Natural killer cell treated with Interleukin-12 subunit alpha and Interleukin-12 subunit beta and Interleukin-15 and Interleukin-18, amount 100 ng/mL, for 72 hours (primary cell): ENCODE results near the gene NXN. TPM values are rescaled to one million over a fixed set of nuclear protein-coding genes. Genes with fewer than 3 reads are reported as not detected.
"Not testable (repeated sequence)": the region's sequence is repeated elsewhere in the genome, so short reads cannot be mapped to it uniquely, and the experiment has no call there.

ENCODE experiments used
- ATAC-seq, 2 donors: fragments of 150-1000 bp; cut with Tn5 transposase in 1 of 2; sonication (Bioruptor Pico), chemical (Tn5 transposase) in 1 of 2; 2 replicates each; pipeline ENCODE4 v1.10.0; 2021
- DNase-seq: peaks from one replicate; pipeline ENCODE4 v3.0.0; 2022; ENCODE audit warnings: low spot score
- H3K27ac Mint-ChIP-seq, 2 donors: 1 replicate in 1 of 2; 2 replicates in 1 of 2; pipeline ENCODE4 v1.8.0; 2022; ENCODE audit warnings: mixed read lengths in 2 of 2, mild to moderate bottlenecking in 1 of 2, moderate library complexity in 1 of 2
- H3K27me3 Mint-ChIP-seq, 2 donors: 1 replicate in 1 of 2; 2 replicates in 1 of 2; pipeline ENCODE4 v1.8.0; 2022; ENCODE audit warnings: mixed read lengths in 2 of 2
- H3K36me3 Mint-ChIP-seq: one replicate; pipeline ENCODE4 v1.8.0; 2022; ENCODE audit warnings: mixed read lengths
- H3K4me1 Mint-ChIP-seq, 2 donors: 1 replicate in 1 of 2; 2 replicates in 1 of 2; pipeline ENCODE4 v1.8.0; 2022; ENCODE audit warnings: low read depth in 2 of 2, mixed read lengths in 2 of 2, mild to moderate bottlenecking in 1 of 2
- H3K4me3 Mint-ChIP-seq: one replicate; pipeline ENCODE4 v1.8.0; 2022; ENCODE audit warnings: mixed read lengths
- H3K9me3 Mint-ChIP-seq: 2 replicates; pipeline ENCODE4 v1.8.0; 2022; ENCODE audit warnings: mixed read lengths
- total RNA-seq, 2 donors: library from RNA; stranded (reverse); gene quantifications; one replicate each; pipeline ENCODE4 v1.2.3, GENCODE V29; 2022

The NXN gene
- total RNA-seq, 2 donors from 2014 or later: 0.61 to 0.69 TPM

- DNase-seq (no peak), ATAC-seq (no peak)
- H3K4me3 Mint-ChIP-seq: no peak overlapping the region
- H3K36me3 Mint-ChIP-seq: no peaks in the 10 kb centered on the region
- H3K27me3 Mint-ChIP-seq: peaks cover 0 to 6% of the 10 kb centered on the region in 2 donors
- H3K27ac Mint-ChIP-seq: no peak overlapping the region
- no peaks in the 10 kb centered on the region for H3K4me1 Mint-ChIP-seq
- no peaks in the 10 kb centered on the region for H3K9me3 Mint-ChIP-seq
Observed at GRCh38 chr17:825216-825615, 154.4 kb downstream of the NXN start.

DNA sequence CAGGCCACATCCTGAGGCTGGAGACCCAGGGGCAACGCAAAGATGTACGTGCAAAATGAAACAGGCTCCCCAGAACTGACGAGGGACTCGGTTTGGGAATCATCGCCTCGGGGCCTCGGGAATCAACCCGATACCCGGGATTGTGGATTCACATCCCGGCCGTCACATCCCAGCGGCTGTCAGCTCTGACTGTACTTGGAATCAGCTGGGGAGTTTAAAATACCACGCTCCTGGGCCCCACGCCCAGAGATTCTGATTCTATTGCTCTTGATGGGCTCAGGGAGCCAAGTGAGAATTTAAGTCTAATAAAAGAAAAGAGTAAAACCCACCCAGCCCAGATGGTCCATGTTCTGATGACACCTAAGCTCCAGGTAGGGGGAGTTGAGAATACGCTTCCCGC lies 155.2 kb downstream of the NXN start:
- ATAC-seq (no peak), DNase-seq (no peak)
- H3K4me1 Mint-ChIP-seq: no peaks in the 10 kb centered on the region
- H3K27me3 Mint-ChIP-seq: no peaks in the 10 kb centered on the region
- no peak overlapping the region for H3K27ac Mint-ChIP-seq
- H3K4me3 Mint-ChIP-seq: no peak overlapping the region
- no peaks in the 10 kb centered on the region for H3K9me3 Mint-ChIP-seq
- H3K36me3 Mint-ChIP-seq: no peaks in the 10 kb centered on the region

DNA sequence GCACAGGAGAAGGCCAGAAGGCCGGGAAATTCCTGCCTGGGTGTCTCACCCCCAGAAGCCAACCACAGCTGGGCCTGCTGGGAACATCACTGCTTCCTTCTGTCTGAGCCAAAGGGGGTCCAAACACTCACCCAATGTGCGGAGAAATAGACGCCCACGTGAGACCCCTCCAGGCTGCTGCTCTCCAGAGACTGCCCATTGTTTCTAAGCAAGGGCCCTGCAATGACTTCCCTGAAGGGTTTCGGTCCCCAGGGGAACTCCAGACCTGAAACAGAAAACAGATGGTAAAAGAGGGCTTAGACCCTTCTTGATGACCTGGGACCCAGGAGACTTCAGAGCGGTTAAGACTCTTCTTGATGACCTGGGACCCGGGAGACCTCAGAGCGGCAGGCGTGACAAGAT lies 156.1 kb downstream of the NXN start:
- H3K27me3 Mint-ChIP-seq: no peaks in the 10 kb centered on the region
- H3K27ac Mint-ChIP-seq: no peak overlapping the region
- no peak overlapping the region for H3K4me3 Mint-ChIP-seq
- ATAC-seq (no peak), DNase-seq (no peak)
- no peaks in the 10 kb centered on the region for H3K4me1 Mint-ChIP-seq
- H3K36me3 Mint-ChIP-seq: no peaks in the 10 kb centered on the region
- no peaks in the 10 kb centered on the region for H3K9me3 Mint-ChIP-seq

DNA sequence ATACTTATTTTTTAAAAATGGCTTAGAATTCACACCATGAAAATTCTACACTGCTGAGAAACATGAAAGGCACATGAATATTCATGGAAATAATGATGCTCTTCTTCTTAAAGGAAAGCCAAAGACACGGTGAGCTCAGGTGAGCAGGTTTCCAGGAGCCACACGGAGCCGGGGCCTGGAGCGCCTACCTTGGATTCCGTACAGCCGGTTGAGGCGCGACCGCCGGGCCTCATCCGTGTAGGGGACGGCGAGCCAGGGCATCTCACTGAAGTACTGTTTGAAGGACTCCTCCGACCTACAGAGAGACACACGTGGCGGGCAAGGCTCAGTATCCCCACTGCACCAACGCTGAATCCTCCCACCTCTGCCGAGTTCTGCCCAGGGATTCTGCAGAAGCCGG lies 160.3 kb downstream of the NXN start:
- no peaks in the 10 kb centered on the region for H3K27me3 Mint-ChIP-seq
- no peak overlapping the region for H3K4me3 Mint-ChIP-seq
- no peak for DNase-seq
- H3K36me3 Mint-ChIP-seq: no peaks in the 10 kb centered on the region
- no peaks in the 10 kb centered on the region for H3K9me3 Mint-ChIP-seq
- H3K27ac Mint-ChIP-seq: no peak overlapping the region
- no peaks in the 10 kb centered on the region for H3K4me1 Mint-ChIP-seq
- ATAC-seq: no peak

- peaks cover 0 to 8% of the 10 kb centered on the region in 2 donors for H3K27me3 Mint-ChIP-seq
- H3K27ac Mint-ChIP-seq: no peak overlapping the region
- H3K4me3 Mint-ChIP-seq: no peak overlapping the region
Observed at GRCh38 chr17:814371-814770, 165.2 kb downstream of the NXN start.

GRCh38 chr17:812638-813204 lies 166.9 kb downstream of the NXN start:
- H3K27ac Mint-ChIP-seq: no peak overlapping the region
- H3K9me3 Mint-ChIP-seq: no peaks in the 10 kb centered on the region
- H3K4me3 Mint-ChIP-seq: no peak overlapping the region
- DNase-seq: no peak
- no peaks in the 10 kb centered on the region for H3K4me1 Mint-ChIP-seq
- no peaks in the 10 kb centered on the region for H3K36me3 Mint-ChIP-seq
- ATAC-seq: peak; percentile 34 to 51
- peaks cover 0 to 8% of the 10 kb centered on the region in 2 donors for H3K27me3 Mint-ChIP-seq

More at GRCh38 chr17:814371-814770, 165.2 kb downstream of the NXN start:
- Mint-ChIP-seq H3K9me3 (no peaks in the 10 kb centered on the region), H3K36me3 (no peaks in the 10 kb centered on the region), H3K4me1 (no peaks in the 10 kb centered on the region)
- DNase-seq (no peak), ATAC-seq (no peak)

DNA sequence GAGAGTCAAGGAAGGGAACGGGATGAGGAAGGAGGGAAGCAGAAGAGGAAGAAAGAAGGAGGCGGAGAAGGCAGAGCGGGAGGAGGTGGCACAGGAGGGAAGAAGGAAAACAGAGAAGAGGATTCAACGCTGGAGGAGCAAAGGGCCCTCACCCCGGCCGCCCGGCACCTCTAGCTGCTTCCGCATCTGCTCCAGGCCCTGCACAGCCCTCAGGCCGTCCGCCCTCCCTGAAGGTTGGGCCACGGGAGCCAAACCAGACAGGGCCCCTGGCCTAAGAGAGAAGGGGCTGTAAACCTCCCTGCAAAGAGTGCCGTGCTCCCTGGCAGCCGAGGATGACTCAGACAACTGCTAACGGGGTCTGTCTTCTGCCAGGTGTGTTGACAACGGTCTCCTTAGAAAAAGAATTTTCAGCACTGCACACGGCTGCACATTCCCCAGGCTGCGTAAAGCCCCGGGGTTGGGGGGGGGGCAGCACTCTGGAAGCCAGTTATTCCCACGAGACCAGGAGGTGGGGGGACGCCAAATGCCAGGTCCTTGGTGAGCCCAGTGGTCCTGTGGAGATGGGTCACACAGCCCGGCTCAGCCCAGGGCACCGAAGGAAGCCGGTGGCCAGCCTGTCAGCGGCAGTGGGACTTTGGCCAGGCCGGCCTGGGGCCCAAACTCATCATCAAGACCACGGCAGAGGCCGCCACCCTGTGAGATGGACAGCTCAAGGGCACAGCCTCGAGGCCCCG lies 168.4 kb downstream of the NXN start:
- H3K27me3 Mint-ChIP-seq: peaks cover 0 to 8% of the 10 kb centered on the region in 2 donors
- H3K9me3 Mint-ChIP-seq: no peaks in the 10 kb centered on the region
- ATAC-seq (no peak), DNase-seq (no peak)
- H3K27ac Mint-ChIP-seq: no peak overlapping the region
- no peaks in the 10 kb centered on the region for H3K4me1 Mint-ChIP-seq
- H3K36me3 Mint-ChIP-seq: no peaks in the 10 kb centered on the region
- H3K4me3 Mint-ChIP-seq: no peak overlapping the region

- peaks cover 0 to 6% of the 10 kb centered on the region in 2 donors for H3K27me3 Mint-ChIP-seq
- no peak overlapping the region for H3K27ac Mint-ChIP-seq
Observed at GRCh38 chr17:807523-808294, 171.9 kb downstream of the NXN start.

DNA sequence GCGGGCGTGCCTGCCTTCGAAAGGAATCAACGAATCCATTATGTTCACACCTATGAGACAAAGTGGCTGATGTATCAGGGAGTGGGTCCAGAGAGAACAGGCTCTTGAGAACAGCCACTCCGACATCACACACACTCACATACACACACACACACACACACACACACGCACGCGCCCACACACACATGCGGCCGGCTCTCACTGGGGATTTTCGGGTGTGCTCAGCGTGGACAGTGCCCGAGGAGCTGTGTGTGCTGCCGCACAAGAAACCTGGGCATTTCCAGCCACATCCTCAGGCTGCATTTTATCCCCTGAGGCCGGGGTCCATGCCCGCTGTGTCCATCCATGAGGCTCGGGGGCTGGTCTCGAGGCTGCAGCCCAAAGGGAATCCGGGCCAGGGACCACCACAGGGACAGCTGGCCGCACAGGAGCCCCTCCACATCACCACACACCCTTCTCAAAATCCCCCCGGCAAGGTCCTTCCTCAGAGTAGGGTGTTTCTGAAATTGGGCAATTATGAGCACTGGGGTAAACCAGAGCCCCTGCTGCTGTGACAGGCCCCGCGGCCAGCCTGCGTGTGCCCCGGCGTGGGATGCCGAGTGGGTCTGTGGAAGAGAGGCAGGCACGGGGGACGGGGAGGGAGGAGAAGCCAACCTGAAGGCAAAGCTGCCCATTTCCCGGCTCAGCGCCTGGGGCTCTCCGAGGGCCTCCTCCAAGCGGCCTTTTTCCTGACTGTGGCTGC lies 172.6 kb downstream of the NXN start:
- no peak overlapping the region for H3K27ac Mint-ChIP-seq
- no peak overlapping the region for H3K4me3 Mint-ChIP-seq
- no peaks in the 10 kb centered on the region for H3K27me3 Mint-ChIP-seq
- H3K4me1 Mint-ChIP-seq: no peaks in the 10 kb centered on the region
- no peaks in the 10 kb centered on the region for H3K9me3 Mint-ChIP-seq
- DNase-seq: no peak
- H3K36me3 Mint-ChIP-seq: no peaks in the 10 kb centered on the region
- no peak for ATAC-seq

More at GRCh38 chr17:807523-808294, 171.9 kb downstream of the NXN start:
- H3K4me1 Mint-ChIP-seq: no peaks in the 10 kb centered on the region
- no peaks in the 10 kb centered on the region for H3K36me3 Mint-ChIP-seq
- ATAC-seq (peak; percentile 15 to 40), DNase-seq (no peak)
- no peak overlapping the region for H3K4me3 Mint-ChIP-seq
- no peaks in the 10 kb centered on the region for H3K9me3 Mint-ChIP-seq

GRCh38 chr17:806346-806745 lies 173.2 kb downstream of the NXN start:
- Mint-ChIP-seq H3K4me3 (no peak overlapping the region), H3K27me3 (no peaks in the 10 kb centered on the region), H3K4me1 (no peaks in the 10 kb centered on the region), H3K36me3 (no peaks in the 10 kb centered on the region), H3K9me3 (no peaks in the 10 kb centered on the region), H3K27ac (no peak overlapping the region)
- DNase-seq: no peak
- no peak for ATAC-seq

- not testable (repeated sequence) for H3K9me3 Mint-ChIP-seq, H3K27ac Mint-ChIP-seq, H3K36me3 Mint-ChIP-seq, H3K4me1 Mint-ChIP-seq, ATAC-seq, H3K4me3 Mint-ChIP-seq, H3K27me3 Mint-ChIP-seq
- peak; percentile 50 for DNase-seq
Observed at GRCh38 chr17:805886-806285, 173.7 kb downstream of the NXN start.

DNA sequence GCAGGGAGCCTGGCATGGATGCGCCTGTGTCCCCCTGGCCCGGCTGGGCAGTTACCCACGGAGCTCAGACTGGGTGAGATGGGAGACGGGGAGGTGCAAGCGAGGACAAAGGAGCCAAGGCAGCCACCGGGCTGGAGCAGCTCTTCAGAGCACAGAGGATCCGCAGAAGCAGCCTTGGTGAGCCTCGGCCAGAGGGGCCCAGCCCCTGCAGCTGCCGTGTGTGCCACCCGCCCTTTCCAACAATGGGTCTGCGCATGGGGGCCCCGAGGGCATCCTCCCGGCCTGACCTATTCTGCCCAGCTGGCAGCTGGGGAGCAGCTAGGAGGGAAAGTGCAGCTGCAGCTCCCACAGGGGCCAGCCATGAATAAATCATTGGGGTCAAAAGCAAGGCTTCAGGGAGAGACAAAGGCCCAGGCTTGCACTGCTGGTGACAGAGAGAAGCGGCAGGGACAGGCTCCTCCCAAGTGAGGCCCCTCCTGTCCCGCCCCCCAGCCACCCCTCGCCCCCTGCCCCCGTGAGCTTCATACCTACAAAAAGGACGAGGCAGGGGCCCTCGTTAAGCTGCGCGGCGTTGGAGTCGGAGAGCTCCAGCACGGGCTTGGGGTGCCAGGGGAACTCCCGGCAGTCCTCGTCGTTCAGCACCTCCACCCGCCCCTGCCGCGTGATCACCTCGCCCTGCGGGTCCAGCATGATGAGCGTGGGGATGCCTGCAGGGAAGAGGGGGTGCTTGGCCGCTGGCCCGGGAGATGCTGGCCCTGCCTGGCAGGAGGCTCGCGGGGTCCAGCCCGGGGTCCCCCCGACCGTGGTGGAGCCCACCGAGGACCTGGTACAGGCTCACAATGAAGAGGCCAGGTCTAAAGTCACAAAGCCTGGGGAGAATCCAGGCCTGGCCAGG lies 174.8 kb downstream of the NXN start:
- ATAC-seq (no peak), DNase-seq (no peak)
- Mint-ChIP-seq H3K36me3 (no peaks in the 10 kb centered on the region), H3K4me3 (no peak overlapping the region), H3K27me3 (no peaks in the 10 kb centered on the region), H3K27ac (no peak overlapping the region), H3K4me1 (no peaks in the 10 kb centered on the region), H3K9me3 (no peaks in the 10 kb centered on the region)
